T-helper 22 cell (primary cell): ENCODE measurements around the gene PGGT1B.

Experiments used
- DNase-seq: peaks from one replicate; pipeline ENCODE4 v3.0.0-alpha.2; 2020; ENCODE audit warnings: low read depth

The PGGT1B gene

DNA sequence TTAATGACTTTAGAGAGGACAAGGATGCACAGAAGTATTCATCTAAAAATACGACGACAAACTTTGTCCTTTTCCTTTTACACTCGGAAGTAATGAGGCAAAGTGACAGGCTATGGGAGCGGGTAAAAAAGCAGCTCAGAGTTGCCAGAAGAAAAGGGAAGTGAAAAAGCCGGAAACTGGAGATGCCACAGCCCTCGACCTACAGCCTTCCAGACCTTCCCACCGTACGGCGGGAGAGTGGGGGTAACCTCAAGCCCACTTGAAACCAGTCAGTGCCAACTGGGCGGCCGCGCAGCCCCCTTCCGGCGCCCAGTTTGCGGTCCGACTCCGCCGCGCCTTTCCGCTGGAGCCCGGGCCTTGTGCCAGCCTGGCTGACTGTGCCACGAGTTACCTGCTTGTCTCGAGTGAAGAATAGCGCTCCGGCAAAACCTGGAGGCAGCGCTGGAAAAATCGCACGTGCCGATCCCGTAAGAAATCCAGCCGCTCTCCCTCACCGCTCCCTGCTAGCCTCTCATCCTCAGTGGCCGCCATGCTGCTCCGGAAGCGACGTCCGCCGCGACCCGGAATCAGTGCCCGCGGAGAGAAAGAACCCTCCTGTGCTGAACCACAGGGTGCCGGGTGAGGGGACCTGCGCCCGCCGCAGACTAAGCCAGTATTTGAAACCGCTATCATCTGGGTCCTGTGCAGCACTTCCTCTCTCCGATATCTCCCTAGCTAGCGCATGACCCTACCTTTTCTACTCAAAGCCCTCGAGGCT lies at the start of gene PGGT1B:
TSS of gene PGGT1B (minus strand) at position 557 of the 757 bp plus-strand sequence. CDS start at position 531, 26 bp downstream.
- DNase-seq: peak; percentile 41

DNA sequence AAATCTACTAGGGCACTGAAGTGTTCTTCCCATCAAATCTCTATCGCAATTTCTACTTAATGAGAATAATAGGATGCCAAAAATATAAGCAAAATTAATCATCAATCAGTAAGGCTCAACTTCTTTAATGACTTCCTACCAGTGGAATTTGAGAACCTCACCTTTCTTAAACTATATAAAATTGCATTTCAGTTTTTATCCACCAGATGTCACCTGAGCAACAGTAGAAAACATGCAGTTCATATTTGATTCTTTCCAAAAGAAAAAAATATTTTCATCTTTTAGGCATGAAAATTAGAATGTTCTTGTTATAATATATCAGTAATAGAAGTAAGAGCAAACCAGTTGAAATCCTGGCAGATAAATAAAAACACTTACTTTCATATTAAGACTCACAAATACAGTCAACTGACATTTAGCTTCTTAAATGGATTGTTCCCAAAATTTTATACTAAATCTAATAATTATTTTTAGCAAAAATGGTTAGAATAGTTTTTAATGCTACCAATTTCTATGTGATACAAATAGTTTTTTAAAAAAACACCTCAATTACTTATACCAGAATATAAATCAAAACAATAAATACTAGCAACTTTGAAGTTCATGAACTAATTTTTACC lies 47.2 kb upstream of the PGGT1B start:
- DNase-seq: no peak

DNA sequence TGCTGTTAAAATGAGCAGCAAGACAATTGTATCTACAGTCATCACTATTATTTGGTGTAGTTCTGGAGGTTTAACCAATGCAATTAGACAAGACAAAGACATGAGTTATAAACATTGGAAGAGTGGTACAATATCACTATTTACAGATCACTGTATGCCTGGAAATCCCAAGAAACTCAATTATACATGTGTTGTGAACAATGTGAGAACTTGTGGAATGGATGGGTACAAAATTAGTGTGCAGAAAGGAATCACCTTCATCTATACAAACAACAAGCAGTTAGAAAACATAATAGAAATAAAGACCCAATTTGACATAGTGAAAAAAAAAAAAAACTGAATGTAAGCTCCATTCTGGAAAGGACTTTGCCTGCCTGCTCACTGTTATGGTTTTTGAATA lies 46.1 kb upstream of the PGGT1B start:
- no peak for DNase-seq

DNA sequence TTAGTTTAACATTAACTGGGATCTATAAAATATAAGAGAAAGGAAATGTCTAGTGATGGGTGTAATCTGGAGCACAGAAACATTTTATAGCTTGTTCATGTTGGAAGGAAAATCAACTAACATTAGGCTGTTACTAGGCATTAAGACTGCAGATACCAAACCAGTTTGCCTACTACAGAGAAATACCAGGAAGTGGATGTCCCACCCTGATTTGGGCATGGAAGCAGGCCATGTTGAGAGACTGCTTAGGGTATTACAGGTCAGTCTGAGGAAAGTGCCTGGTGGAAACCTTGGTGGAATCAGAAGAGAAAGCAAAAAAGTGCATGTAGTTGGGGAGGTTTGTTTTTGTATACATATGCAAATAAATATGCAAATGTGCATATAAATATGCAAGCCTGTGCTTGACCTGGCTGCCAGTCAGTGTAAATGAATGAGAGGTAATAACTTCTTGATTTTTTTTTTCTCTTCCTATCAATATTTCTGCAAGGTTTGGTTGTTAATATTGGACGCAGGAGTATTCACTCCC lies 43.4 kb upstream of the PGGT1B start:
- DNase-seq: no peak

DNA sequence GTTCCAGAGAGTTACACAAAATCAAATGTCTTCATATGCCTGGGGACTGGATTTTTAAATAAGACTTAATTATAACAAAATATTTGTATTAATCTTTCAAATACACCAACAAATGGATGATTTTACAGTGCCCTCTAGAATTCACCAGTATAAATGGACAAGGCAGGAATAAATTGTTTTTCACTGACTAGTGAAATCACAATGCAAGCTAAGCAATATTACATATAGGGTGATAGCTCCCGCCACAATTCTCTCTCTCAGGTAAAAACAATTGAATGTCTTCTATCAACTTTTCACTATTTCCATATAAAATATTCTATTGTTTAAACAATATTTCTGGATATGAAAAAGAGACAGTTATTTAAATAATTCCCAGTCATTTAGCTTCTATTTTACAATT lies 41.8 kb upstream of the PGGT1B start:
- DNase-seq: no peak

DNA sequence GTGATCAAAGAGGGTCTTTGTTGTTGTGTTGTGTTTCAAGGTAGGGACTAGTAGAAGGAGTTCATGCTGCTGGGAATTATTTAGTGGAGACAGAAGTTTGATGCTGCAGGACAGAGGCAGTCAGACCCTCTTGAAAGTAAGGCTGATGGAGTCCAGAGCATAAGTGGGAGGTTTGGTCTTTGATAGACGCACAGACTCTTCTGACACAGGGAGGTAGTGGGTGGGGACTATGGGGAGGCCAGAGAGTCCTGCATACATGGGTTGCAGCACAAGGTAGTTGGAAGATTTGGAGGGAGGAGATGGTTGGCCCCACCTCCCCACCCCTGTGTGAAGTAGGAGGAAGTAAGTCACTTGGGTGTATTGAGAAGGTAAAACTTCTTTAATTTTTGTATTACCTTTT lies 36.1 kb upstream of the PGGT1B start:
- DNase-seq: no peak

DNA sequence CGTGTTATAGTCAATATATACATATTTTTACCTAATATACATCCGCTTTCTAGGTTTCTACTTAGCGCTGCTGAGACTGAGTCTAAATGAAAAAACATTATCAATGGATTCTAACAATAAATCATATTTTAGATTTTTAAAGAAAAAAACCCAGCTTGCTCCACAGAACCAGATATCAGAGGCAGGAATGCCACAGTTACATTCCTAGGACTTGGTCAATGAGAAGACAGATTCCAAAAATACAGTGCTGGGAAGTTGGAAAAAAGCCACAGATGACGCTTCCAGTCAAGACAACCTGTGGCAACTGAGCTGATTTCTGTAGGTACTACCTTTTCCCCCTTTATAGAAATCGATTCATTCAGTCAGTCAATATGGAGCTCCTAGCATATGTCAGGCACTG lies 34.4 kb upstream of the PGGT1B start:
- no peak for DNase-seq

DNA sequence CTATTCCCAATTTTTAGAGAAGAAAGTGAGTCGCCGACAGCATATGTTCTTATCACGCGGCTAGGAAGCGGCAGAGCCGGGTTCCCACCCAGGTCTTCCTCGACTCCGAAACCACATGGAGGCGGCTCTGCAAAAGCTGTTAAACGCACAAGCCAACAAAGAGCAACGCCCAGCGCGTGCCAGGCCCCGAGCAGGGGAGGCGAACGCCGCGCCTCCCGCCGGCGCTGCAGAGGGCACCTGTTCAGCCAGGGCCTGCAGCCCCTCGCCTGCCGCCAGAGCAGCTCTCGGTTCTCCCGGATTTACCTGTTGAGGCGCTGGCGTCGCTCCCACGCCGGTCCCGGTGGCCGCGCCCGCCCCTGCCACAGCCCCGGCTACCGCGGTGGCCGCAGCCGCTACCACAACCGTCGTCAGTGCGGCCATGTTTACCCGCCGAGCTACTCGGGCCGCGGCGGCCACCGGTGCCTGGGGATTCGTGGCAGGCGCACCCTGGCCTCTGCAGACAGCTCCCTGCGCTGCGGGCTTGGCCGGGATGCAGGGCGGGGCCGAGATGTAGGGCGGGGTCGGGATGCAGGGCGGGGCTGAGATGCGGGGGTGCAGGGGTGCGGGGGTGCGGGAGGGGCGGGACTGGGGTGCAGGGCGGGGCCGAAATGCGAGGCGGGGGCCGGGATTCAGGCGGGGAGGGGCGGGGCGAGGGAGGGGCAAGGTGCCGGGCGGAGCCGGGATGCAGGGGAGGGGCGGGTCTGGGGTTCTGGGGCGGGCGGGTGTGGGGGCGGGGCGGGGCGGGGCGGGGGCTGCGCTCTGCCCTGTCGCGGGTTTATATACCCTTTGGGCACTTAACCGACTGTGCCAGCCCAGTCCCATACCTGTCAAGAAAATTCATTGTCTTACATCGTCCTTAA lies 33.7 kb upstream of the PGGT1B start, which contains the start of gene CCDC112:
TSS of gene CCDC112 (minus strand) at position 531 of the 899 bp plus-strand sequence. CDS start at position 420, 111 bp downstream.
- peak; percentile 62 for DNase-seq

DNA sequence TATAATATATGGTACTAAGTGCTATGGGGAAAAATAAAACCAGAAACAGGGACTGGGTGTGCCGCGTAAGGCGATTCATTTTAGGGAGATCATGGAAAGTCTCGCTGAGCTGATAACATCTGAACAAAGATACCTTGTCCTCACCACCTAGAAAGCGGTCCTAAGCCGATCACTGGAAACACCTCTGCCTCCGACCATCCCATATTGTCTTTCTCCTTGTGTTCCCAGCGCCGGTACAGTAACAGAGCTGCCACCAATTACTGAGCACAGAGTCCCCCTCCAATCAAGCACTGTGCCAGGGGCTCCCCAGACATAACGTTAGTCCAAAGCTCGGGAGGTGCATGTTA lies 33.1 kb upstream of the PGGT1B start:
- DNase-seq: no peak

DNA sequence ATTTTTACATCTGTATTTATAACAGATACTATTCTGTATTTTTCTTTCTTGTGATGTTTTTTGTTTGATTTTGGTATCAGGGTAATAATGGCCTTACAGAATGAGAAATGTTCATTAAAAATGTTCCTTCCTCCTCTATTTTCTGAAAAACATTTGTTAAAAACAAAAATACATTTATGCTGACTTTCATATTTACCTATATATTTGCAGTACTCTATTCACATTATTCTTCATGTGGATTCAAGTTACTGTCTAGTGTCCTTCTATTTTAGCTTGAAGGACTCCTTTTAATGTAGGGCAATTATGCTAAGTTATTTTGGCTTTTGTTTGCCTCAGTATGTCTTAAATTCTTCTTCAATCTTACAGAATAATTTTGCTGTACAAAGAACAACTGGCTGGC lies 28.7 kb upstream of the PGGT1B start:
- DNase-seq: no peak

DNA sequence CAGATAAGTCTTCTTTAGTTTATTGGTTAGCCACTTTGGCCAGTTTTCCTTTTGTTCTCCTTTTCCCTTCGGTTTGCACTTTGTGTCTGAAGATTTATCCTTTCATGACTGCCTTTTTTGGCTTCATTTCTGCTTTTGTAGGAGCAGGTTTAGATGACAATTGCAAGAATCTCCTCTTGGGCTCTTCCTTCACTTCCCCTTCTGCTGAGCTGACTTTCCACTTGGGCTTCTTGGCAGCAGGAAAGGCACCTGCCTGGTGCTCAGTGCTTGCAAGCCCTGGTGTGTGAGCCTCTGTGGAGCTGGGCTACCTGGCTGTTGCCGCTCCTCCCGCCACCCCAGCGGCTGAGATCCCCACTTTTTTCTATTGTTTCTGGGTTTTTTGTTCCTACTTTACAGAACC lies 26.4 kb upstream of the PGGT1B start:
- DNase-seq: no peak

DNA sequence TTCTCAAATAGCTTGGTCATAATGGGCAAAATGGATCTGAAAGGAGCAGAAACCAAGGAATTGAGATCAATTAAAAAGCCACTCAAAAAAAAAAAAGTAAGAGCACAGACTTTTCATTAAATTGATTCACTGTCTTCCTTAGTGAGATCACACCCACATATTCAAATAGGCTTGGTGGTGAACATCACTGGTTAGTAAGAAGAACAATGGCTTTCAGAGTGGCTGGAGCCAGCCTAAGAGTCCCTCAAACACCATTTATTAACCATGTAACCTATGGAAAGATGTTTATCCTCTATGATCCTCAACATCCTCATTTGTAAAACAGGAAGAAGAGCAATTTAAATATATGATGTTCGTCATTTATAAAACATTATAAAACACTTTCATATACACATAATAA lies 21.3 kb upstream of the PGGT1B start:
- DNase-seq: no peak

DNA sequence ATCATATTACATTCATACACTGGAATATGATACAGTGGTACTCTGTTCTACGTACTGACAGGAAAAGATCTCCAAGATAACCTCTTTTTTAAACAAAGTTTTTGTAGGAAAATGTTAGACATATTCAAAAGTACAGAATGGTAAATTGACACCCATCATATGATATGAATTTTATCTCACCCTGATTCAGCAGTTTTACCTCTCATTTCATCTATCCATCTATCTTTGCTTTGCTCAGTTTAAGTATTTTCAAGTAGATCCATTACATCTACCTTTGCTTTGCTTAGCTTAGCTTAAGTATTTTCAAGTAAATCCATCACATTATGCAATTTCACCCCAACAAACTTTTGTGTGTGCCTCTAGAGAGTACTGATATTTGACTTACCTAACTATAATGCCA lies 19.5 kb upstream of the PGGT1B start:
- DNase-seq: no peak

DNA sequence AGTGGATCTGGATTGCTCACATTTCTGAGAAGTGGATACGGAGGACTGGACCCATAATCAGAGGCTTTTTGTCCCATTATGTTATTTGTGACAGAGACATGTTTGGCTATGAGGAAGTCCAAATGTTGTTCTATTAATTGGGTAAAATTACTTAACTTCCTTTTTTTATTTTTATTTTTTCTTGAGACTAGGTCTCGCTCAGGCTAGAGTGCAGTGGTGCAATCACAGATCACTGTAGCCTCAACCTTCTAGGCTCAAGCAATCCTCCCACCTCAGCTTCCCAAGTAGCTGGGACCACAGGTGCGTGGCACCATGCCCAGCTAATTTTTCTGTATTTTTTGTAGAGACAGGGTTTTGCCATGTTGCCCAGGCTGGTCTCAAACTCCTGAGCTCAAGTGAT lies 11.9 kb upstream of the PGGT1B start:
- DNase-seq: no peak

DNA sequence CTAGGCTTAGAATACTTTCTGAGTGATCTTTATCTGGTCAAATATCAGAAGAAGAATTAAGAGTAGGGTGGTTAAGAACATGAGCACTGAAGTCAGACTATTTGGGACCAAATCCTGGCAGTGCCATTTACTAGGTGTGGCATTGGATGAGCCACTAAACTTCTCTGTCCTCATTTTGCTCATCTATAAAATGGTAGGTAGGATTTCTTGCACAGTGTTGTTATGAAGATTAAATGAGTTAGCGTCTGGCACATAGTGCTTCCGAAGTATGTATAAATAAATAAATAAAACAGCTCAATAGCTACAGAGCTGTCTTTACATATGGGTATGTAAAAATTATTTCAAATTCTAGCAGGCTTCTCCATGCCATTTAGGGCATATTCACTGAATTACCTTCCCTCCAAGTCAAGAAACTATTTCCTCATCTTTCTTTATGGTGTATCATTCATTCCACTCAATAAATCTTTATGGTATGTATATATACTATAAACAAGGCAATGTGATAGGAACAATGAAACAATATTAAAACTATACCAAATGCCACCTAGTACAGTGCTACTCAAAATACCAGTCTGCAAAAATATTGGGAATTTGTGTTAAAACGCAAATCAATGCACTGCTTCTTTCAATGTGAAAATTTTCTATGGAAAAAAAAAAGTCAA lies 9.8 kb upstream of the PGGT1B start:
- DNase-seq: no peak

DNA sequence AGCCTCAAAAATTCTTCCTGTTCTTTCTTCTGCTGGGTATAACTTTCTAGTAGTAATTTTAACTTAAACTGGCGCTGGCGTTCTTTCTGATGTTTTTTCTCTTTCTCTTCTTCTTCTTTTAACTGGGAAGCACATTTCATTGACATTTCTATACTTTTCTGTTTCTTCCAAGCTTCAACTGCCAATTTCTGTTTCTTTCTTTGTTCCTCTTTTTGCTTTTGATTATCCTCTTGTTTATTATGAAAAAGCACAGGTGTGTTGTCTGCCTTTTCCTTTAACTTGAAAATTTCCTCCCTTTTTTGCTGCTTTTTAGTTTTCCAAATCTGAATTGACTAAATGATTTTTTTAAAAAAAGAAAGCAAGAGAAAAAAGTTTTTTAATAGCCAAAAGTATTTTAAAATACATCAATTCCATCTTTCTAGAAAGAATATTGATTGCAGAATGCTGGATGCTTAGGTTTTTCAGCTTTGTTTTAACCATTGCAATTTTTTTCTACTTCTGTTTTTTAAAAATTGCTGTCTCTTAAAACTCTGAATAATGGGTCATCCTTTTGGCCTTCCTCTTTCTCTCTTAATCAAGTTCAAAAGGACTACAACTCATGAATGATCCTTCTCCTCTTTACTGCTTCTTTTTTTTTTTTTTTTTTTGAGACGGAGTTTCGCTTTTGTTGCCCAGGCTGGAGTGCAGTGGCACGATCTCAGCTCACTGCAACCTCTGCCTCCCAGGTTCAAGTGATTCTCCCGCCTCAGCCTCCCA lies 8.8 kb upstream of the PGGT1B start:
- DNase-seq: no peak

DNA sequence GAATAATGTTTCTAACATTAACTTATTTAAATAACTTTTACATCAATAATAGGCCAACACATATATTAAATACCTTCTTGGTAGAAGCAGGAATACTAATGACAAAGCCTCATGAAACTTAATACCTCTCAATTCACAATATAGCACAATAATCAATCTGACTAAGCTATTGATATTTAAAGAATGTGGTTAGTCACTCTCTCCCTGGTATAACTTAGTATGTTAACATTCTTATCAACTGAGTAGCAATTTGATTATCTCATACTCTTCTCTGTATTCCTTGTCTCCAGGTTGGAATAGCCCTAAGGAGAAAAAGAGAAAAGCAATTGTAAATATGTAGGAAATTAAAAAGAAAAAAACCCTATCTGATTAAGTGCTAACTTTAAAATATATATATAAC lies 4.9 kb upstream of the PGGT1B start:
- DNase-seq: no peak

DNA sequence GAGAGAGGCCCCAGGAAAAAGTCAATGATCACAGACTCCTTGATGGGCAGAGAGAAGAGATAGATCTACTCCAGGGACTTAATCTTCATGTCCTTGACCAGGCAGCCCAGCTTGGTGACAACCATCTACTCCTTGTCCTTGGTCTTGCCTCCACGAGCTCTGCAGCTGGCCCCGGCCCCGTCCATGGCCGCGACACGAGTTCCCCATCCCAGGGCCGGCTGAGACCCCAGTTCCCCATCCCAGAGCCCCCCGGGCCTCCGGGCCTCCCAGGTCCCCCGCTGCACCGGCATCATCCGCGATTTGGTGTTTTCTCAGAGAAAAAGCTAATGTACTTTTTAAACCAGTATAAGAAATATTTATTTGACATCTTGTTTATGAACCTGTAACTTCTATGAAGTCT lies 2.5 kb upstream of the PGGT1B start:
- no peak for DNase-seq

DNA sequence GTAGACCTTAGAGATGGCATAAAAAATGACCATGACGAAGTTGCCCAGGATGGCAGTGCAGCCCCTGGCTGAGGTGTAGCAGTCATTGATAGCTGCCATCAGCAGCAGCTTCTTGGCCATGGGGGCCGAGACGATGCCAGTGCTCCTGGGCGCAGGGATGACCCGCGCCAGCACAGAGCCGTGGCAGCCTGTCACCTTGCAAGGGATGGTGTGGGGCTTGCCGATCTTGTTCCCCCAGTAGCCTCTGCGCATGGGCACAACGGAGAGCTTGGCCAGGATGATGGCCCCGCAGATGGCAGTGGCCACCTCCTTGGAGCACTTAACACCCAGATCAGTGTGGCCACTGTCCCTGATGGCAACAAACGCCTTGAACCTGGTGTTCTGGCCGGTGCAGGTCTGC lies 2.1 kb upstream of the PGGT1B start:
- no peak for DNase-seq

DNA sequence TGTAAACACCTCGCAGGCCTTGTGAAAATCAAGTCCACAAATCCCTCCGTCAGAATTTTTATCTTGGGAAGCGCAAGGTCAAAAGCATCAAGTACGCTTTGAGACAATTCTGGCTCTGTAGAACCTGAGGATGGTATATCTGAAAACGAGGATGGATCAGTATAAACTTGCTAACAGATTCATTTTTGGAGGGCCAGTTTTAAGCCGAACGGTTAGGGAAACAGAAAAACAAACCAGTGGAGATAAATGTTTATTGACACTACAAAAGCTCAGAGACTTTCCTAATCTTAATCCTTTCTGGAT lies 352 bp upstream of the PGGT1B start:
- no peak for DNase-seq

DNA sequence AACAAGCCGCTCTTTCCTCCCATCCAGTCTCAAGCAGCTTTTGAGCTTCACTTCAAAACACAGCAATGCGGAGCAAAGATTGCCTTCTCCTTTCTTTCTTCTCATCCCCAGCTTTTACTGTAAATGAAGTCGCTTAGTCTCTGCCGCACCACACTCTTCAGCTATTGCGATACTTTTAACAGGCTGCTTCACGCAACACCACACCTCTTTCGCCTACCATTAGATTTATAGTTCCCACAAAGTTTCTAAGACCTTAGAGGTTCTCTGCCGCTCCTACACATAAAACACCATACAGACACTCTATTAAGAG lies 711 bp downstream of the PGGT1B start:
- no peak for DNase-seq

DNA sequence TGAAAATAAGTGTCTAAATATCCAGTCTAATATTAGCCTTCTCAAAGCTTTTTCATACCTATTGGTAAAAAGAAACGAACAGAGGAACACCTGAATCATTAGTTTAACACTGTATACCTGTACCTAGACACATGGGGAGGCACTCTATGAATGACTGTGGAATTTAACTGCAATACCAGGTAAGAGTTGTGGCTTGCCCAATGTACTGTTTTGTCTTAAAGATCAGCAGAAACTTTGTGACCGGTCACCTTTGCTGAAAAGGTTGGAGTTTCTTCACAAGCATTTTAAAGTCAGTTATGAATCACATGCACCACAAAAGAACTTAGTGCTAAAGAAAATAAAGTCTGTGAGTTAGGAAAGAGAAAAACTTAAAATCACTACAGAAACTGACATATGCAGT lies 2.4 kb downstream of the PGGT1B start:
- DNase-seq: no peak
